Loucy (cell line): ENCODE data around the gene SAP30BP.

Experiments used
- H2AFZ ChIP-seq: fragments of 200-600 bp; sonication (generic); 2 replicates; pipeline ENCODE4 v1.6.0; 2016; ENCODE audit warnings: antibody characterized with exemption, mild to moderate bottlenecking, low read length, moderate library complexity
- H3F3A ChIP-seq: fragments of 200-600 bp; 2 replicates; pipeline ENCODE4 v1.6.0; 2016; ENCODE audit warnings: antibody characterized with exemption, low read depth, mild to moderate bottlenecking
- H3K27me3 ChIP-seq: fragments of 200-600 bp; sonication (generic); 2 replicates; pipeline ENCODE4 v1.6.1; 2014; ENCODE audit warnings: low read length, mild to moderate bottlenecking; ENCODE audit not compliant: insufficient read depth, poor library complexity, severe bottlenecking
- H3K36me3 ChIP-seq: fragments of 200-600 bp; sonication (generic); 2 replicates; pipeline ENCODE4 v1.6.1; 2016; ENCODE audit warnings: low read length; ENCODE audit not compliant: insufficient read depth
- H3K4me1 ChIP-seq: fragments of 200-600 bp; sonication (generic); 2 replicates; pipeline ENCODE4 v1.5.1; 2014; ENCODE audit warnings: low read length, mild to moderate bottlenecking; ENCODE audit not compliant: insufficient read depth, poor library complexity, severe bottlenecking
- H3K4me2 ChIP-seq: fragments of 200-600 bp; sonication (generic); 2 replicates; pipeline ENCODE4 v1.6.0; 2014; ENCODE audit warnings: antibody characterized with exemption, low read length, low read depth, mild to moderate bottlenecking; ENCODE audit not compliant: poor library complexity, severe bottlenecking
- H3K4me3 ChIP-seq: fragments of 200-600 bp; sonication (generic); 2 replicates; pipeline ENCODE4 v1.5.1; 2014; ENCODE audit warnings: low read length, mild to moderate bottlenecking, mixed read lengths; ENCODE audit not compliant: poor library complexity, severe bottlenecking
- H3K79me2 ChIP-seq: fragments of 200-600 bp; sonication (generic); 2 replicates; pipeline ENCODE4 v1.6.1; 2014; ENCODE audit warnings: low read length; ENCODE audit not compliant: insufficient read depth
- H3K9ac ChIP-seq: fragments of 200-600 bp; sonication (generic); 2 replicates; pipeline ENCODE4 v1.6.0; 2014; ENCODE audit warnings: mild to moderate bottlenecking, low read depth, low read length, moderate library complexity; ENCODE audit not compliant: poor library complexity, severe bottlenecking
- H3K9me2 ChIP-seq: fragments of 200-600 bp; sonication (generic); replicated peaks from 2 replicates; pipeline ENCODE4 v1.6.1; 2016; ENCODE audit warnings: low read depth, low read length, mixed read lengths
- H3K9me3 ChIP-seq: fragments of 200-600 bp; sonication (generic); 2 replicates; pipeline ENCODE4 v1.6.1; 2014; ENCODE audit warnings: mild to moderate bottlenecking, antibody characterized with exemption, low read length, low read depth; ENCODE audit not compliant: insufficient read depth
- H4K20me1 ChIP-seq: fragments of 200-600 bp; sonication (generic); 2 replicates; pipeline ENCODE4 v1.6.0; 2014; ENCODE audit warnings: antibody characterized with exemption, low read length, mild to moderate bottlenecking; ENCODE audit not compliant: insufficient read depth, poor library complexity, severe bottlenecking
- CTCF ChIP-seq: fragments of 200-600 bp; sonication (generic); conservative IDR thresholded peaks from 2 replicates; pipeline ENCODE4 v1.5.1; 2014; ENCODE audit warnings: mild to moderate bottlenecking, antibody characterized with exemption, low read length
- EZH2phosphoT487 ChIP-seq: fragments of 200-600 bp; IDR thresholded peaks from 2 replicates; pipeline ENCODE4 v1.6.1; 2018; ENCODE audit warnings: antibody characterized with exemption, mild to moderate bottlenecking, moderate library complexity, borderline replicate concordance

Gene SAP30BP

GRCh38 chr17:75623386-75623785 lies 43.8 kb upstream of the SAP30BP start:
- H3F3A ChIP-seq, result no peaks in the 10 kb centered on the region
- H4K20me1 ChIP-seq, result no peaks in the 10 kb centered on the region
- no peak overlapping the region for H3K4me3 ChIP-seq
- no peak overlapping the region for H3K9ac ChIP-seq
- no peaks in the 10 kb centered on the region for H3K27me3 ChIP-seq
- TF ChIP-seq CTCF (no peak), EZH2phosphoT487 (no peak)
- H3K4me2 ChIP-seq, result no peak overlapping the region
- no peak overlapping the region for H2AFZ ChIP-seq
- no peaks in the 10 kb centered on the region for H3K4me1 ChIP-seq
- no peaks in the 10 kb centered on the region for H3K9me3 ChIP-seq
- no peaks in the 10 kb centered on the region for H3K79me2 ChIP-seq
- H3K9me2 ChIP-seq, result no peaks in the 10 kb centered on the region
- no peaks in the 10 kb centered on the region for H3K36me3 ChIP-seq

GRCh38 chr17:75624021-75624420 lies 43.1 kb upstream of the SAP30BP start:
- Histone ChIP-seq H3K27me3 (no peaks in the 10 kb centered on the region), H3K9ac (no peak overlapping the region), H3K79me2 (no peaks in the 10 kb centered on the region), H3K36me3 (no peaks in the 10 kb centered on the region), H3K9me2 (no peaks in the 10 kb centered on the region), H3K4me1 (no peaks in the 10 kb centered on the region), H4K20me1 (no peaks in the 10 kb centered on the region), H2AFZ (no peak overlapping the region), H3F3A (no peaks in the 10 kb centered on the region), H3K9me3 (no peaks in the 10 kb centered on the region), H3K4me2 (no peak overlapping the region), H3K4me3 (no peak overlapping the region)
- TF ChIP-seq EZH2phosphoT487 (no peak), CTCF (no peak)

GRCh38 chr17:75624714-75625345 lies 42.3 kb upstream of the SAP30BP start:
- Histone ChIP-seq H3K4me1 (no peaks in the 10 kb centered on the region), H3F3A (no peaks in the 10 kb centered on the region), H3K79me2 (no peaks in the 10 kb centered on the region), H3K9me3 (no peaks in the 10 kb centered on the region), H4K20me1 (no peaks in the 10 kb centered on the region), H3K4me2 (no peak overlapping the region), H3K9me2 (no peaks in the 10 kb centered on the region), H3K4me3 (no peak overlapping the region), H3K36me3 (no peaks in the 10 kb centered on the region), H3K9ac (no peak overlapping the region), H3K27me3 (no peaks in the 10 kb centered on the region), H2AFZ (no peak overlapping the region)
- TF ChIP-seq CTCF (no peak), EZH2phosphoT487 (no peak)
